Rectal smooth muscle tissue (tissue), 1 donor: ENCODE results near the gene TMX4.

ENCODE experiments used
- H3K27ac ChIP-seq: one replicate; pipeline ENCODE4 v1.7.0; 2013; ENCODE audit warnings: low read depth, low read length, inconsistent platforms
- H3K27me3 ChIP-seq: one replicate; pipeline ENCODE4 v1.7.0; 2013; ENCODE audit warnings: low read length; ENCODE audit not compliant: control insufficient read depth, insufficient read depth
- H3K36me3 ChIP-seq: one replicate; pipeline ENCODE4 v1.7.0; 2013; ENCODE audit warnings: low read length; ENCODE audit not compliant: control insufficient read depth, insufficient read depth
- H3K4me1 ChIP-seq: one replicate; pipeline ENCODE4 v1.7.0; 2013; ENCODE audit warnings: low read length; ENCODE audit not compliant: control insufficient read depth, insufficient read depth
- H3K4me3 ChIP-seq: one replicate; pipeline ENCODE4 v1.7.0; 2013; ENCODE audit warnings: low read length
- H3K9ac ChIP-seq: one replicate; pipeline ENCODE4 v1.7.0; 2013; ENCODE audit warnings: low read length

TMX4 gene

GRCh38 chr20:8007490-8007889, 12.1 kb downstream of the TMX4 start:
- Histone ChIP-seq H3K27ac (no peak overlapping the region), H3K4me1 (no peaks in the 10 kb centered on the region), H3K4me3 (no peak overlapping the region), H3K27me3 (no peaks in the 10 kb centered on the region), H3K36me3 (no peaks in the 10 kb centered on the region), H3K9ac (no peak overlapping the region)

- H3K4me3 ChIP-seq: no peak overlapping the region
- no peaks in the 10 kb centered on the region for H3K4me1 ChIP-seq
- H3K9ac ChIP-seq: no peak overlapping the region
- no peaks in the 10 kb centered on the region for H3K27me3 ChIP-seq
- H3K36me3 ChIP-seq: no peaks in the 10 kb centered on the region
- no peak overlapping the region for H3K27ac ChIP-seq
Measured at GRCh38 chr20:8005575-8006366, 13.8 kb downstream of the TMX4 start.

GRCh38 chr20:8005033-8005432, 14.5 kb downstream of the TMX4 start:
- H3K9ac ChIP-seq: no peak overlapping the region
- H3K4me1 ChIP-seq: no peaks in the 10 kb centered on the region
- no peak overlapping the region for H3K4me3 ChIP-seq
- H3K36me3 ChIP-seq: peaks cover 4% of the 10 kb centered on the region
- H3K27ac ChIP-seq: no peak overlapping the region
- no peaks in the 10 kb centered on the region for H3K27me3 ChIP-seq

- H3K36me3 ChIP-seq: peaks cover 7% of the 10 kb centered on the region
Measured at GRCh38 chr20:8002056-8002455, 17.5 kb downstream of the TMX4 start.

GRCh38 chr20:8000796-8001195, 18.8 kb downstream of the TMX4 start:
- H3K4me3 ChIP-seq: no peak overlapping the region
- no peak overlapping the region for H3K9ac ChIP-seq
- peaks cover 7% of the 10 kb centered on the region for H3K36me3 ChIP-seq
- H3K27me3 ChIP-seq: no peaks in the 10 kb centered on the region
- H3K27ac ChIP-seq: no peak overlapping the region
- no peaks in the 10 kb centered on the region for H3K4me1 ChIP-seq

More at GRCh38 chr20:8002056-8002455, 17.5 kb downstream of the TMX4 start:
- Histone ChIP-seq H3K4me1 (no peaks in the 10 kb centered on the region), H3K9ac (no peak overlapping the region), H3K27me3 (no peaks in the 10 kb centered on the region), H3K27ac (no peak overlapping the region), H3K4me3 (no peak overlapping the region)

- H3K4me3 ChIP-seq: no peak overlapping the region
- H3K27me3 ChIP-seq: no peaks in the 10 kb centered on the region
- no peak overlapping the region for H3K27ac ChIP-seq
- H3K36me3 ChIP-seq: peaks cover 7% of the 10 kb centered on the region
- H3K4me1 ChIP-seq: no peaks in the 10 kb centered on the region
- H3K9ac ChIP-seq: no peak overlapping the region
Measured at GRCh38 chr20:7996898-7997297, 22.7 kb downstream of the TMX4 start.

GRCh38 chr20:7994809-7995208, 24.8 kb downstream of the TMX4 start:
- Histone ChIP-seq H3K4me3 (no peak overlapping the region), H3K27ac (no peak overlapping the region), H3K36me3 (peaks cover 3% of the 10 kb centered on the region), H3K4me1 (no peaks in the 10 kb centered on the region), H3K9ac (no peak overlapping the region), H3K27me3 (no peaks in the 10 kb centered on the region)

GRCh38 chr20:7993703-7994102, 25.9 kb downstream of the TMX4 start:
- Histone ChIP-seq H3K36me3 (peaks cover 3% of the 10 kb centered on the region), H3K4me1 (no peaks in the 10 kb centered on the region), H3K27ac (no peak overlapping the region), H3K27me3 (no peaks in the 10 kb centered on the region), H3K9ac (no peak overlapping the region), H3K4me3 (no peak overlapping the region)

GRCh38 chr20:7993238-7993637, 26.3 kb downstream of the TMX4 start:
- no peaks in the 10 kb centered on the region for H3K36me3 ChIP-seq
- H3K27ac ChIP-seq: no peak overlapping the region
- no peaks in the 10 kb centered on the region for H3K4me1 ChIP-seq
- no peaks in the 10 kb centered on the region for H3K27me3 ChIP-seq
- H3K9ac ChIP-seq: no peak overlapping the region
- H3K4me3 ChIP-seq: no peak overlapping the region

GRCh38 chr20:7990385-7990784, 29.2 kb downstream of the TMX4 start:
- Histone ChIP-seq H3K4me3 (no peak overlapping the region), H3K27me3 (no peaks in the 10 kb centered on the region), H3K36me3 (no peaks in the 10 kb centered on the region), H3K27ac (no peak overlapping the region), H3K9ac (no peak overlapping the region), H3K4me1 (no peaks in the 10 kb centered on the region)

GRCh38 chr20:7989379-7989778, 30.2 kb downstream of the TMX4 start:
- H3K4me1 ChIP-seq: no peaks in the 10 kb centered on the region
- no peak overlapping the region for H3K4me3 ChIP-seq
- H3K27me3 ChIP-seq: no peaks in the 10 kb centered on the region
- H3K9ac ChIP-seq: no peak overlapping the region
- no peak overlapping the region for H3K27ac ChIP-seq
- H3K36me3 ChIP-seq: no peaks in the 10 kb centered on the region

GRCh38 chr20:7985916-7986315, 33.6 kb downstream of the TMX4 start:
- Histone ChIP-seq H3K27me3 (no peaks in the 10 kb centered on the region), H3K4me3 (no peak overlapping the region), H3K4me1 (no peaks in the 10 kb centered on the region), H3K36me3 (peaks cover 14% of the 10 kb centered on the region), H3K27ac (no peak overlapping the region), H3K9ac (no peak overlapping the region)

GRCh38 chr20:7984192-7984591, 35.4 kb downstream of the TMX4 start:
- Histone ChIP-seq H3K27me3 (no peaks in the 10 kb centered on the region), H3K36me3 (peaks cover 17% of the 10 kb centered on the region), H3K4me1 (no peaks in the 10 kb centered on the region), H3K27ac (no peak overlapping the region), H3K4me3 (no peak overlapping the region), H3K9ac (no peak overlapping the region)
